ENCODE measurements around the gene WFDC1.

GRCh38 chr16:84245956-84246678 is 48.6 kb upstream of the WFDC1 start:
- TF ChIP-seq, protein P1, sequence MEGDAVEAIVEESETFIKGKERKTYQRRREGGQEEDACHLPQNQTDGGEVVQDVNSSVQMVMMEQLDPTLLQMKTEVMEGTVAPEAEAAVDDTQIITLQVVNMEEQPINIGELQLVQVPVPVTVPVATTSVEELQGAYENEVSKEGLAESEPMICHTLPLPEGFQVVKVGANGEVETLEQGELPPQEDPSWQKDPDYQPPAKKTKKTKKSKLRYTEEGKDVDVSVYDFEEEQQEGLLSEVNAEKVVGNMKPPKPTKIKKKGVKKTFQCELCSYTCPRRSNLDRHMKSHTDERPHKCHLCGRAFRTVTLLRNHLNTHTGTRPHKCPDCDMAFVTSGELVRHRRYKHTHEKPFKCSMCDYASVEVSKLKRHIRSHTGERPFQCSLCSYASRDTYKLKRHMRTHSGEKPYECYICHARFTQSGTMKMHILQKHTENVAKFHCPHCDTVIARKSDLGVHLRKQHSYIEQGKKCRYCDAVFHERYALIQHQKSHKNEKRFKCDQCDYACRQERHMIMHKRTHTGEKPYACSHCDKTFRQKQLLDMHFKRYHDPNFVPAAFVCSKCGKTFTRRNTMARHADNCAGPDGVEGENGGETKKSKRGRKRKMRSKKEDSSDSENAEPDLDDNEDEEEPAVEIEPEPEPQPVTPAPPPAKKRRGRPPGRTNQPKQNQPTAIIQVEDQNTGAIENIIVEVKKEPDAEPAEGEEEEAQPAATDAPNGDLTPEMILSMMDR (IDR thresholded peaks at IDR 0.05) = no peak
- no peak for TF ChIP-seq POLR2A (IDR thresholded peaks at IDR 0.05)
- TF ChIP-seq POLR2AphosphoS5 (IDR thresholded peaks at IDR 0.05) = no peak
